Astrocyte (in vitro differentiated cells and primary cell): ENCODE results near the gene TRAK2.

ENCODE experiments used
- EZH2 ChIP-seq: IDR thresholded peaks from 2 replicates; pipeline ENCODE4 v1.6.1; 2012; ENCODE audit warnings: mild to moderate bottlenecking, low read length, inconsistent platforms; ENCODE audit not compliant: insufficient read depth
- TF ChIP-seq, protein P1 (sequence below): IDR thresholded peaks from 2 replicates; pipeline ENCODE4 v1.5.1; 2011; ENCODE audit warnings: low read depth, mild to moderate bottlenecking, inconsistent platforms, low read length, moderate library complexity; ENCODE audit not compliant: insufficient read depth

DNA sequence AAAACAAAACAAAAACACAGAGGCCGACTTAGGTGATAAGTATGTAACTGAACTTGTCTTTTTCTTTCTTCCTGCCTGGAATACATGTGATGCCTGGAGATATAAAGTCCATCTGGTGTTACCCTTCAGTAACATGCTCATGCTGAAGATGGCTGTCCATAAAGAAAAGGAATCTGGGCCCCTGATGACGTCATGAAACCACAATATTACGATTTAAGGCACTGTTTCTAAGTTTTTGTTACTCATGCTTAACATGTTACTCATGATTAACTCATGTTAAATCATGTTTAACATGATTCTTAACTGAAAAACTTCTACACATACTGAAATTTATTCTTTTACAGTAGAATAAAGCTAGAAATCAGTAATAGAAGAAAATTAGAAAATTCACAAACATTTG lies 49.3 kb upstream of the TRAK2 start:
- TF ChIP-seq, protein P1, sequence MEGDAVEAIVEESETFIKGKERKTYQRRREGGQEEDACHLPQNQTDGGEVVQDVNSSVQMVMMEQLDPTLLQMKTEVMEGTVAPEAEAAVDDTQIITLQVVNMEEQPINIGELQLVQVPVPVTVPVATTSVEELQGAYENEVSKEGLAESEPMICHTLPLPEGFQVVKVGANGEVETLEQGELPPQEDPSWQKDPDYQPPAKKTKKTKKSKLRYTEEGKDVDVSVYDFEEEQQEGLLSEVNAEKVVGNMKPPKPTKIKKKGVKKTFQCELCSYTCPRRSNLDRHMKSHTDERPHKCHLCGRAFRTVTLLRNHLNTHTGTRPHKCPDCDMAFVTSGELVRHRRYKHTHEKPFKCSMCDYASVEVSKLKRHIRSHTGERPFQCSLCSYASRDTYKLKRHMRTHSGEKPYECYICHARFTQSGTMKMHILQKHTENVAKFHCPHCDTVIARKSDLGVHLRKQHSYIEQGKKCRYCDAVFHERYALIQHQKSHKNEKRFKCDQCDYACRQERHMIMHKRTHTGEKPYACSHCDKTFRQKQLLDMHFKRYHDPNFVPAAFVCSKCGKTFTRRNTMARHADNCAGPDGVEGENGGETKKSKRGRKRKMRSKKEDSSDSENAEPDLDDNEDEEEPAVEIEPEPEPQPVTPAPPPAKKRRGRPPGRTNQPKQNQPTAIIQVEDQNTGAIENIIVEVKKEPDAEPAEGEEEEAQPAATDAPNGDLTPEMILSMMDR: no peak
- TF ChIP-seq EZH2: no peak
